Breast epithelium (tissue), 4 donors: Measurements from ENCODE around the gene CEP43. TPM values are rescaled to one million over a fixed set of nuclear protein-coding genes. Genes with fewer than 3 reads are reported as not detected.

Source experiments
- DNase-seq, 2 donors: peaks; one replicate each; pipeline ENCODE4 v3.0.0-alpha.2; 2019; ENCODE audit warnings: low spot score in 2 of 2
- H3K27ac ChIP-seq, 2 donors: fragments of 200-600 bp; sonication (generic) in 1 of 2; one replicate each; pipeline ENCODE4 v1.5.1; 2016 to 2019; ENCODE audit warnings: mild to moderate bottlenecking in 1 of 2
- H3K27me3 ChIP-seq, 2 donors: fragments of 200-600 bp; sonication (generic) in 1 of 2; one replicate each; pipeline versions ENCODE4 v1.5.1 to v1.6.0; 2017 to 2019; ENCODE audit warnings: control low read depth in 1 of 2, mild to moderate bottlenecking in 1 of 2
- H3K36me3 ChIP-seq: fragments of 200-600 bp; one replicate; pipeline ENCODE4 v1.5.1; 2019
- H3K4me1 ChIP-seq, 2 donors: fragments of 200-600 bp; sonication (generic); one replicate each; pipeline ENCODE4 v1.5.1; 2016 to 2019; ENCODE audit warnings: control low read depth in 1 of 2
- H3K4me3 ChIP-seq, 3 donors: fragments of 200-600 bp; sonication (generic); 1 replicate in 2 of 3; 2 replicates in 1 of 3; pipeline ENCODE4 v1.5.1; 2016 to 2019; ENCODE audit warnings: mild to moderate bottlenecking in 3 of 3, moderate library complexity in 2 of 3
- H3K9me3 ChIP-seq, 2 donors: fragments of 200-600 bp; sonication (generic) in 1 of 2; one replicate each; pipeline ENCODE4 v1.5.1; 2016 to 2019; ENCODE audit warnings: control low read depth in 1 of 2
- CTCF ChIP-seq, 3 donors: fragments of 450-650 bp; IDR thresholded peaks; one replicate each; pipeline ENCODE4 v1.5.1; 2016 to 2017; ENCODE audit warnings: antibody characterized with exemption in 3 of 3, mild to moderate bottlenecking in 3 of 3, moderate library complexity in 3 of 3
- POLR2A ChIP-seq: fragments of 450-650 bp; IDR thresholded peaks from one replicate; pipeline ENCODE4 v1.6.1; 2016; ENCODE audit warnings: antibody characterized with exemption, mild to moderate bottlenecking, moderate library complexity
- POLR2AphosphoS5 ChIP-seq, 3 donors: sonication (generic); formaldehyde crosslinking; IDR thresholded peaks; one replicate each; pipeline ENCODE4 v1.6.1; 2017; ENCODE audit warnings: antibody characterized with exemption in 3 of 3
- intact Hi-C: fragments of 100-400 bp; cut with DNase I; formaldehyde crosslinking; loops from one replicate; pipeline ENCODE4 v1.15.1; 2023; ENCODE audit warnings: low total_unique reads
- total RNA-seq, 3 donors: library from RNA; depleted of rRNA; stranded (reverse); fragments of >200 nt; gene quantifications; one replicate each; pipeline ENCODE4 v1.1.0, GENCODE V29; 2016

Gene CEP43
- total RNA-seq, 3 donors from 2014 or later = 11.2 to 32.6 (median 22.6) TPM

- Histone ChIP-seq H3K4me3 (no peak overlapping the region), H3K9me3 (no peaks in the 10 kb centered on the region), H3K27ac (no peak overlapping the region), H3K27me3 (no peaks in the 10 kb centered on the region), H3K36me3 (no peaks in the 10 kb centered on the region), H3K4me1 (no peaks in the 10 kb centered on the region)
- TF ChIP-seq POLR2A (no peak), CTCF (IDR thresholded peaks at IDR 0.05) (no peak), POLR2AphosphoS5 (IDR thresholded peaks at IDR 0.05) (no peak)
- no peak for DNase-seq
- intact Hi-C loops = no loop called here
Measured at GRCh38 chr6:166970776-166971175, 28.4 kb upstream of the CEP43 start.

- Histone ChIP-seq H3K36me3 (no peaks in the 10 kb centered on the region), H3K27me3 (no peaks in the 10 kb centered on the region), H3K27ac (no peak overlapping the region), H3K4me3 (no peak overlapping the region), H3K4me1 (no peaks in the 10 kb centered on the region), H3K9me3 (no peaks in the 10 kb centered on the region)
- no peak for DNase-seq
- intact Hi-C loops = no loop called here
- no peak for TF ChIP-seq POLR2AphosphoS5 (IDR thresholded peaks at IDR 0.05)
- no peak for TF ChIP-seq POLR2A
- TF ChIP-seq CTCF (IDR thresholded peaks at IDR 0.05) = no peak
Measured at GRCh38 chr6:166971271-166971670, 27.9 kb upstream of the CEP43 start.

- Histone ChIP-seq H3K9me3 (no peaks in the 10 kb centered on the region), H3K27me3 (no peaks in the 10 kb centered on the region), H3K36me3 (no peaks in the 10 kb centered on the region), H3K4me3 (no peak overlapping the region), H3K4me1 (no peaks in the 10 kb centered on the region), H3K27ac (no peak overlapping the region)
- intact Hi-C loops = no loop called here
- no peak for TF ChIP-seq CTCF (IDR thresholded peaks at IDR 0.05)
- TF ChIP-seq POLR2AphosphoS5 (IDR thresholded peaks at IDR 0.05) = no peak
- no peak for TF ChIP-seq POLR2A
- DNase-seq = no peak
Measured at GRCh38 chr6:166972101-166972500, 27.1 kb upstream of the CEP43 start.

- Histone ChIP-seq H3K36me3 (no peaks in the 10 kb centered on the region), H3K9me3 (no peaks in the 10 kb centered on the region), H3K4me1 (no peaks in the 10 kb centered on the region), H3K4me3 (no peak overlapping the region), H3K27me3 (no peaks in the 10 kb centered on the region), H3K27ac (no peak overlapping the region)
- TF ChIP-seq CTCF (IDR thresholded peaks at IDR 0.05) (no peak), POLR2A (no peak), POLR2AphosphoS5 (IDR thresholded peaks at IDR 0.05) (no peak)
- no peak for DNase-seq
- intact Hi-C loops = no loop called here
Measured at GRCh38 chr6:166976636-166977035, 22.6 kb upstream of the CEP43 start.

- intact Hi-C loops = no loop called here
Measured at GRCh38 chr6:166977621-166978525, 21.3 kb upstream of the CEP43 start.

More at GRCh38 chr6:166977621-166978525, 21.3 kb upstream of the CEP43 start:
- H3K27ac ChIP-seq = no peak overlapping the region
- no peak for DNase-seq
- no peaks in the 10 kb centered on the region for H3K27me3 ChIP-seq
- TF ChIP-seq CTCF (IDR thresholded peaks at IDR 0.05) = no peak
- TF ChIP-seq POLR2A = no peak
- TF ChIP-seq POLR2AphosphoS5 (IDR thresholded peaks at IDR 0.05) = no peak
- H3K4me3 ChIP-seq = no peak overlapping the region
- no peaks in the 10 kb centered on the region for H3K36me3 ChIP-seq
- H3K9me3 ChIP-seq = no peaks in the 10 kb centered on the region
- no peaks in the 10 kb centered on the region for H3K4me1 ChIP-seq
